WTC11 (cell line): Measurements from ENCODE around the gene GHRL. TPM values are rescaled to one million over a fixed set of nuclear protein-coding genes. Genes with fewer than 3 reads are reported as not detected.

ENCODE experiments used
- ATAC-seq: fragments of 200-7000 bp; cut with Tn5 transposase; 2 replicates; pipeline ENCODE4 v1.10.0; 2021; ENCODE audit warnings: mild to moderate bottlenecking, moderate library complexity
- CTCF ChIA-PET: fragments of 300-600 bp; sonication (Branson Sonifier 250); formaldehyde crosslinking; loops from one replicate; lab custom pipeline; 2021; ENCODE audit warnings: antibody characterized with exemption; lab: Charles Lee
- POLR2A ChIA-PET: fragments of 350-600 bp; sonication (Branson Sonifier 250); formaldehyde crosslinking; loops from one replicate; lab custom pipeline; 2021; ENCODE audit warnings: antibody characterized with exemption; lab: Charles Lee
- DNase-seq: peaks from one replicate; pipeline ENCODE4 v3.0.0; 2021; ENCODE audit warnings: low spot score
- H3K27ac Mint-ChIP-seq: 2 replicates; pipeline ENCODE4 v1.8.0; 2021; ENCODE audit warnings: mixed read lengths
- H3K27me3 Mint-ChIP-seq: 2 replicates; pipeline ENCODE4 v1.8.0; 2021; ENCODE audit warnings: low read depth, mild to moderate bottlenecking, moderate library complexity, mixed read lengths
- H3K36me3 Mint-ChIP-seq: 2 replicates; pipeline ENCODE4 v1.8.0; 2021; ENCODE audit warnings: mixed read lengths
- H3K4me1 Mint-ChIP-seq: 2 replicates; pipeline ENCODE4 v1.8.0; 2022; ENCODE audit warnings: mixed read lengths
- H3K4me3 Mint-ChIP-seq: 2 replicates; pipeline ENCODE4 v1.8.0; 2021; ENCODE audit warnings: mild to moderate bottlenecking, moderate library complexity, mixed read lengths
- H3K9me3 Mint-ChIP-seq: 2 replicates; pipeline ENCODE4 v1.8.0; 2021; ENCODE audit warnings: mixed read lengths
- ARID4B ChIP-seq: sonication (generic); formaldehyde crosslinking; IDR thresholded peaks from 2 replicates; pipeline ENCODE4 v1.8.0; 2023; ENCODE audit warnings: missing genetic modification reagents, mild to moderate bottlenecking, borderline replicate concordance
- ATF3 ChIP-seq: sonication (generic); formaldehyde crosslinking; conservative IDR thresholded peaks from 2 replicates; pipeline ENCODE4 v1.8.1; 2022; ENCODE audit warnings: mild to moderate bottlenecking, missing genetic modification reagents
- CTCF ChIP-seq: fragments of 200-600 bp; IDR thresholded peaks from 2 replicates; pipeline ENCODE4 v1.8.0; 2022; ENCODE audit warnings: antibody characterized with exemption
- ETV6 ChIP-seq: sonication (generic); formaldehyde crosslinking; IDR thresholded peaks from 2 replicates; pipeline ENCODE4 v1.8.1; 2022; ENCODE audit warnings: mild to moderate bottlenecking, missing genetic modification reagents
- NFE2L1 ChIP-seq: sonication (generic); formaldehyde crosslinking; IDR thresholded peaks from 2 replicates; pipeline ENCODE4 v1.8.1; 2023; ENCODE audit warnings: missing genetic modification reagents
- PRDM15 ChIP-seq: sonication (generic); formaldehyde crosslinking; IDR thresholded peaks from 2 replicates; pipeline ENCODE4 v1.8.0; 2022; ENCODE audit warnings: missing genetic modification reagents
- PREB ChIP-seq: sonication (generic); formaldehyde crosslinking; IDR thresholded peaks from 2 replicates; pipeline ENCODE4 v1.8.1; 2022; ENCODE audit warnings: mild to moderate bottlenecking, missing genetic modification reagents, moderate library complexity, borderline replicate concordance
- USF2 ChIP-seq: sonication (generic); formaldehyde crosslinking; IDR thresholded peaks from 2 replicates; pipeline ENCODE4 v1.8.1; 2023; ENCODE audit warnings: mild to moderate bottlenecking, missing genetic modification reagents, moderate library complexity
- ZMAT4 ChIP-seq: fragments of 250-450 bp; sonication (Bioruptor Pico); IDR thresholded peaks from 2 replicates; pipeline ENCODE4 v1.9.0; 2021; ENCODE audit warnings: mild to moderate bottlenecking
- ZNF425 ChIP-seq: fragments of 250-450 bp; sonication (Bioruptor Pico); conservative IDR thresholded peaks from 2 replicates; pipeline ENCODE4 v1.9.0; 2021; ENCODE audit warnings: mild to moderate bottlenecking
- ZNF532 ChIP-seq: fragments of 250-450 bp; sonication (Bioruptor Pico); IDR thresholded peaks from 2 replicates; pipeline ENCODE4 v1.9.0; 2021; ENCODE audit warnings: mild to moderate bottlenecking, borderline replicate concordance
- total RNA-seq: library from RNA; stranded (reverse); gene quantifications from 3 replicates; pipeline ENCODE4 v1.2.3, GENCODE V29; 2021

The GHRL gene
- total RNA-seq, 1 experiment from 2014 or later = 0.35 TPM

GRCh38 chr3:10328460-10329071, 35.8 kb upstream of the GHRL start (continued):
- TF ChIP-seq NFE2L1 (CRISPR knock-in tag) (no peak), ZNF532 (CRISPR knock-in tag) (no peak), ZMAT4 (CRISPR knock-in tag) (no peak), USF2 (CRISPR knock-in tag) (no peak)

GRCh38 chr3:10327592-10327991, 34.8 kb upstream of the GHRL start:
- Mint-ChIP-seq H3K36me3 (no peaks in the 10 kb centered on the region), H3K27ac (no peak overlapping the region), H3K9me3 (no peaks in the 10 kb centered on the region), H3K4me3 (no peak overlapping the region), H3K4me1 (no peaks in the 10 kb centered on the region), H3K27me3 (peaks cover 36% of the 10 kb centered on the region)
- ChIA-PET POLR2A (no interaction called here), CTCF (no interaction called here)
- ATAC-seq (no peak), DNase-seq (no peak)
- no peak for TF ChIP-seq ETV6 (CRISPR knock-in tag)
- no peak for TF ChIP-seq ATF3

- Mint-ChIP-seq H3K4me3 (no peak overlapping the region), H3K4me1 (peaks cover 10% of the 10 kb centered on the region), H3K27ac (no peak overlapping the region), H3K36me3 (peaks cover 19% of the 10 kb centered on the region), H3K27me3 (peaks cover 16% of the 10 kb centered on the region; the same call in 1 of the 2 replicates), H3K9me3 (no peaks in the 10 kb centered on the region)
- ChIA-PET CTCF (interaction anchor here (0.6 to 2.1 kb wide), 19 partner anchors 10 to 769 kb away, joined by 3 to 13 read pairs (median 3); partner anchors contain the start of genes CRELD1 and LHFPL4), POLR2A (interaction anchor here (0.7 kb wide), 2 partner anchors 9 to 73 kb away, joined by 3 read pairs; no protein-coding TSS in a partner anchor)
- ATAC-seq (peak; percentile 58), DNase-seq (no peak)
- TF ChIP-seq ZNF425 (CRISPR knock-in tag) = no peak
- 0 out of 2 replicates have a peak, but pooled peaks have one; percentile 26 for TF ChIP-seq CTCF
- TF ChIP-seq ARID4B (CRISPR knock-in tag) = no peak
- TF ChIP-seq PREB = no peak
- no peak for TF ChIP-seq PRDM15 (CRISPR knock-in tag)
These were observed 29.6 kb upstream of the GHRL start for GRCh38 chr3:10322352-10322710.
